PFSK-1 (cell line): ENCODE measurements around the gene KCNQ1.

Experiments used
- FOXP2 ChIP-seq: optimal IDR thresholded peaks from 2 replicates; pipeline ENCODE3; 2011; ENCODE audit warnings: borderline replicate concordance, control low read depth, inconsistent platforms; ENCODE audit not compliant: insufficient read depth; ENCODE audit errors: extremely low read length, extremely low read depth
- POLR2AphosphoS5 ChIP-seq: IDR thresholded peaks from 2 replicates; pipeline ENCODE4 v1.6.1; 2012; ENCODE audit warnings: low read depth, mild to moderate bottlenecking, control low read depth, low read length, moderate library complexity
- REST ChIP-seq, 2 experiments: IDR thresholded peaks; 2 replicates each; pipeline versions ENCODE4 v1.6.1 to v1.8.0; 2011 to 2012; ENCODE audit warnings: low read depth in 2 of 2, low read length in 2 of 2, control low read depth in 1 of 2, inconsistent platforms in 1 of 2, mild to moderate bottlenecking in 1 of 2, moderate library complexity in 1 of 2; ENCODE audit not compliant: insufficient read depth in 1 of 2
- SIN3A ChIP-seq: IDR thresholded peaks from 2 replicates; pipeline ENCODE4 v1.6.1; 2012; ENCODE audit warnings: mild to moderate bottlenecking, low read length, moderate library complexity, borderline replicate concordance; ENCODE audit not compliant: insufficient read depth
- TAF1 ChIP-seq: IDR thresholded peaks from 2 replicates; pipeline ENCODE4 v1.6.1; 2012; ENCODE audit warnings: low read length, control low read depth, borderline replicate concordance; ENCODE audit not compliant: insufficient read depth

Gene KCNQ1

GRCh38 chr11:2686360-2687222 is 241.8 kb downstream of the KCNQ1 start:
- TF ChIP-seq TAF1: no peak
- TF ChIP-seq FOXP2: no peak
- no peak for TF ChIP-seq POLR2AphosphoS5
- TF ChIP-seq REST (IDR thresholded peaks at IDR 0.05; ENCODE audit: insufficient read depth in 1 of 2, low read depth in 2 of 2, low read length in 2 of 2): no peak
- no peak for TF ChIP-seq SIN3A

- TF ChIP-seq SIN3A: no peak
- no peak for TF ChIP-seq POLR2AphosphoS5
- no peak for TF ChIP-seq FOXP2
- no peak for TF ChIP-seq REST (IDR thresholded peaks at IDR 0.05; ENCODE audit: insufficient read depth in 1 of 2, low read depth in 2 of 2, low read length in 2 of 2)
- TF ChIP-seq TAF1: no peak
Measured at GRCh38 chr11:2687223-2687530, 242.4 kb downstream of the KCNQ1 start.

- TF ChIP-seq SIN3A (no peak), REST (IDR thresholded peaks at IDR 0.05; ENCODE audit: insufficient read depth in 1 of 2, low read depth in 2 of 2, low read length in 2 of 2) (no peak), FOXP2 (no peak), POLR2AphosphoS5 (no peak), TAF1 (no peak)
Measured at GRCh38 chr11:2687782-2688191, 243.0 kb downstream of the KCNQ1 start.

GRCh38 chr11:2688381-2689231 is 243.8 kb downstream of the KCNQ1 start:
- TF ChIP-seq POLR2AphosphoS5: no peak
- TF ChIP-seq FOXP2: no peak
- no peak for TF ChIP-seq SIN3A
- TF ChIP-seq REST (IDR thresholded peaks at IDR 0.05; ENCODE audit: insufficient read depth in 1 of 2, low read depth in 2 of 2, low read length in 2 of 2): no peak
- TF ChIP-seq TAF1: no peak
